ENCODE results near the gene SVBP. TPM values are rescaled to one million over a fixed set of nuclear protein-coding genes. Genes with fewer than 3 reads are reported as not detected.

The SVBP gene
- total RNA-seq, 2 experiments from 2014 or later: 11.8 to 11.9 TPM

GRCh38 chr1:42774928-42775526 lies 42.2 kb downstream of the SVBP start:
- POLR2A ChIA-PET: no interaction called here
- CTCF ChIA-PET: interaction anchor here (0.6 kb wide), 1 partner anchor 856 kb away, joined by 4 read pairs; no protein-coding TSS in a partner anchor

DNA sequence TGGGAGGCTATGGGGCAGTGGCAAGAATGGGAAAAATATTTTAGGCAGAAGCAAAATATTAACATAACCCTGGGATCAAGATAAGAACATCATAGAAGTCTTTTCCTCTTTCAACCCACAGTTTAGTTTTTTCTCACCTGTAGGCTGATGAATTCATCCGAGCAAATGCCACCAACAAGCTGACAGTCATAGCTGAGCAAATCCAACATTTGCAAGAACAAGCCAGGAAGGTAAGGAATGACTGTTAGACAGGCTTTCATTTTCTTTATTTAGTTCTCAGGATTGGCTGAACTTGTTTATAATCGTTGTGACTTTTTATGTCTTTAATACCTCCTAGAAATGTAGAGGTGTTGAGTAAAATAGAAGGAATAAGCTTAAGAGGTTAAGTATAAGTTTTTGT lies 43.8 kb downstream of the SVBP start:
- CTCF ChIA-PET: interaction anchor here (0.7 kb wide), 1 partner anchor 10 kb away, joined by 3 read pairs; no protein-coding TSS in a partner anchor
- POLR2A ChIA-PET: no interaction called here

GRCh38 chr1:42769811-42770210 lies 47.4 kb downstream of the SVBP start:
- ChIA-PET POLR2A (no interaction called here), CTCF (no interaction called here)

DNA sequence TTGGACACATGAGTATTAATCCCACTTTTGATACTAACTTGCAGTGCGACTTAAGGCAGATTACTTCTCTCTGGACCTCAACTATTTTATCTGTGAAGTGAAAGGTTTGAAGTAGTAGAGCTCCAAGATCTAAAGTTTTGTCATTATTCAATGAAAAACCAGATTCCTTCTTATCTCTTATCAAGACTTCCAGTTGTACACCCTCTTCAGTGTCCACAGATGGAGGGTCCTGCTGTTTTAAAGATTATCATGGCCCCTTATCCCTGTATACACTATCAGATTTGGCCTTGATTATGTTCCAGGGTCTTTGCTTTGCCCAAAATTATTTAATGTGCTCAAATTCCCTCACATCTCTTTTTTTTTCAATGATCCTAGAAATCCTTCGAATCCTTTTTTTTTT lies 49.0 kb downstream of the SVBP start:
- ChIA-PET POLR2A (interaction anchor here (0.7 to 1.8 kb wide), 3 partner anchors 14 to 78 kb away, joined by 3 to 15 read pairs (median 4); partner anchors contain the start of gene ZNF691), CTCF (interaction anchor here (1.5 to 2.3 kb wide), 4 partner anchors 9 to 305 kb away, joined by 4 to 7 read pairs (median 5); partner anchors contain the start of gene ZNF691)

GRCh38 chr1:42767510-42768000 lies 49.6 kb downstream of the SVBP start:
- POLR2A ChIA-PET: interaction anchor here (0.6 to 2.1 kb wide), 9 partner anchors 13 to 433 kb away, joined by 3 to 22 read pairs (median 4); partner anchors contain the start of genes PPIH, YBX1 and ZNF691
- CTCF ChIA-PET: interaction anchor here (0.8 to 2.3 kb wide), 9 partner anchors 9 to 306 kb away, joined by 3 to 8 read pairs (median 4); partner anchors contain the start of genes ERMAP, YBX1 and ZNF691

DNA sequence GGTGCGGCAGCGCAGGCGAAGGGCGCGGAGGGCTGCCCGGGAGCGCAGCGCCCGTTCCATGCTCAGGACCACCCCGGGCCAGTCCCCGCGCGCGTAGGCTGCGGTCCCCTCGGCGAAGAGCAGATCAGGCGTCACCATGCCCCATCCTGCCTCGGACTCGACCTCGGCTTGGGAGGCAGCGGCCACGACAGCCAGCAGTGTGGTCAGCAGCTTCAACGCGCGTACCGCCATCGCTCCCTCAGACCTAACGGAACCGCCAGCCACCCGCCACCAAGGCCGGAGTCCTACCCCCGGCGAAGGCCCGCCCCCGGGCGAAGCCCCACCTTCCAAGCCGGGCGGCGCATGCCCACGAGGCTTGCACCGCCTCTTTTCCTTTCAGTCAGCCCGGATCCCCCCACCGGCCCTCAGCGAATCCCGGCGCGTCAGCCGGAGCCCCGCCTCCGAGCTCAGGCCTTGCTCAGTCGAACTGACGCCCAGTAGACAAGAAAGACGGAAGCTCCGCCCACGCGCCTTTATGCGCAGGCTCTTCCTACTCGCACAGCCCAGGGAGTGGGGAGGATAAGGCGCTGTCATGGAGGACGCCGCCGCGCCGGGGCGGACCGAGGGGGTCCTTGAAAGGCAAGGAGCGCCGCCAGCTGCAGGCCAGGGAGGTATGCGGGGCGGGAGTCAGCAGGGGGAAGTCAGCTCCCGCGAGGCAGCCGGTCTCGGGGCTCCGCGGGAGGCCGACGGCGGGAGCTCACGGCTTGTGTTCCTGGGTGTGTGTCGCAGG lies 50.3 kb downstream of the SVBP start, which contains the start of the genes C1orf50 and P3H1:
TSS of gene C1orf50 (plus strand) at position 509 of the 769 bp plus-strand sequence. CDS start at position 572, 63 bp downstream.
TSS of gene P3H1 (minus strand) at position 288 of the 769 bp plus-strand sequence. CDS start at position 231, 57 bp downstream.
- ChIA-PET POLR2A (interaction anchor here (0.5 to 2.1 kb wide), 16 partner anchors 11 to 485 kb away, joined by 3 to 22 read pairs (median 3); partner anchors contain the start of genes PPIH, YBX1 and ZNF691), CTCF (interaction anchor here (0.5 to 2.3 kb wide), 12 partner anchors 8 to 307 kb away, joined by 3 to 8 read pairs (median 4); partner anchors contain the start of genes ERMAP, YBX1 and ZNF691)

DNA sequence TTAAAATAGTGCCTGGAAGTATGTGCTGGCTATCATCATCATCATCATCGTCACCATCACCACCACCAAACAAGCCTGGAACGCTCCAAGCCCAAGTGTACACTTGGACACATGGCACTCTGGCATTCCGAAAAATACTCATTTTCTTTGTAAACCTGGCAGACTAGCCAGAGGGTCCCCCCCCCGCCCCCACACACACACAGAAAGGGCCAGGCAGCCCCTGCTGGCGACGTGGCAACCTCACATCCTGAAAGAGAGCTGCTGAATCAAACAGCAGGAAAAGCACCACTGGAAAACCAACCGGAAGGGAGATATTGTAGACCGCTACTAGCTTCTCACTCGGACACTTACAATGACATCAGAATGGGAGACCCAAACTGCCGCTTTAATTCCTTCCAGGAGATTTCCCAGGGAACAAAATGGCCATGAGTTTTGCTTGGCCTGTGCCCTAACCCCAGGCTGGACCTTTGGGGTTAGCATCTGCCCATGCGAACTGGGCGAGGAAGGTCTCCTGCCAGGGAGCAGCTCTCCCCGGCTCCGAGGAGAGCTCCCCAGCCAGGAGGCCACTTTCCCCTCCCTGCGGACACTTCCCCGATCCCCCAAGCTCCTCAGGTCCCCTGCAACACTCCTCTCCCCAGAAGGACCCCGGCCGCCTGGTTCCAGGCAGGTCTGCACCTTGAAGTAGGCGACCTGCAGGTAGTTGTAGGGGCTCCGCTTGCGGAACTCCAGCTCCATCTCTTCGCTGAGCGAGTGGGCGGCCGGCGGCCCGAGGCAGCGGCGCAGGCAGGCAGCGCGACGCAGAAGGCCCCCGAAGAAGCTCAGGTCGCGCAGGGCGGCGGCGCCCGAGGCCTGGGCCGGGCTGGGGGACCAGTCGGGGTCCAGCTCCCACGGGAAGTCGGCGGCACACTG lies 51.1 kb downstream of the SVBP start:
- CTCF ChIA-PET: interaction anchor here (0.5 to 2.3 kb wide), 11 partner anchors 7 to 189 kb away, joined by 3 to 8 read pairs (median 4); partner anchors contain the start of genes ERMAP, YBX1 and ZNF691
- POLR2A ChIA-PET: interaction anchor here (0.5 to 2.1 kb wide), 18 partner anchors 12 to 484 kb away, joined by 3 to 22 read pairs (median 3); partner anchors contain the start of genes PPIH, YBX1 and ZNF691

- ChIA-PET CTCF (interaction anchor here (1.4 to 2.0 kb wide), 3 partner anchors 82 to 189 kb away, joined by 4 to 8 read pairs (median 5); partner anchors contain the start of gene YBX1), POLR2A (interaction anchor here (0.5 to 2.1 kb wide), 3 partner anchors 82 to 190 kb away, joined by 3 to 22 read pairs (median 3); partner anchors contain the start of gene YBX1)
Measured at GRCh38 chr1:42765269-42765668, 51.9 kb downstream of the SVBP start.

GRCh38 chr1:42762269-42762668 lies 54.9 kb downstream of the SVBP start:
- CTCF ChIA-PET: interaction anchor here (0.5 to 1.9 kb wide), 2 partner anchors 84 to 320 kb away, joined by 3 read pairs; partner anchors contain the start of gene ZNF691

GRCh38 chr1:42761567-42761966 lies 55.6 kb downstream of the SVBP start:
- CTCF ChIA-PET: no interaction called here
- POLR2A ChIA-PET: no interaction called here

More at GRCh38 chr1:42762269-42762668, 54.9 kb downstream of the SVBP start:
- POLR2A ChIA-PET: no interaction called here

DNA sequence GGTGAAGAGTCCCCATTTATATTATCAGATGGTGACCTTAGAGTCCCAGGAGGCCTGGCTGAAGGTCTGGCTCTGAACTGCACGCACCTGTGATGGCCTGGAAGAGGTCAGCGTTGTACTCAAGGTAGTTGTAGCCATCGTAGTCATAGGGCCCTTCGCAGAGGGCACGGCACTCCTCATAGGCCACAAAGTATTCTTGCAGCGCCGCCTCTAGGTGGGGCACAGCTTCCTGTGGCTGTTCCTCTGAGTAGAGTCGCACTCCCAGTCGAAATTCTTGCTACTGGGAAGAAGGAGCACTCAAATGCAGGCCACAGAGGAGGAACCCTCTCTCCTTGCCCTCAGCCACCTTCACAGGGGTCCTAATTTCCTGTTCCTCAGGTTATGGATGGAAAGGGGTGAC lies 58.1 kb downstream of the SVBP start:
- POLR2A ChIA-PET: no interaction called here
- CTCF ChIA-PET: interaction anchor here (1.1 kb wide), 1 partner anchor 8 kb away, joined by 3 read pairs; the partner anchor contains the start of genes C1orf50 and P3H1

- ChIA-PET POLR2A (no interaction called here), CTCF (interaction anchor here (1.1 kb wide), 1 partner anchor 8 kb away, joined by 3 read pairs; the partner anchor contains the start of genes C1orf50 and P3H1)
Measured at GRCh38 chr1:42758641-42759040, 58.6 kb downstream of the SVBP start.

DNA sequence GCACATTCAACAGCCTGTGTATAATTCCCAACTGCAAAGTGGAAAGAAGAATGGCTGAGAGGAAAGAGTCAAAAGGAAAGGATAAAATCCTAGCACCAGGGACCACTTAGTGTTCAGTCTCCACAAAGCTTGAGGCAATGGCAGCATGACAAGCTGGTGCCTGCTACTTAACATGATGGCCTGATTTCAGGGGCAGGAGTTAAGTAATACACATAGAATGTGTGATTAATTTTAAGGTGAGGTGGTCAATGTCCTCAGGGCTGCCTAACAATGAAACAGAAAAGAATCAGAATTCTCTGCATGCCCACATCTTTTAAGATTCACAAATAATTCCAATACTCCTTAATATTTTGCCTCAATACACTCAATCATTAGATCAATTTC lies 59.3 kb downstream of the SVBP start:
- CTCF ChIA-PET: interaction anchor here (0.8 kb wide), 2 partner anchors 8 to 181 kb away, joined by 3 read pairs; no protein-coding TSS in a partner anchor
- POLR2A ChIA-PET: no interaction called here

Other genes with a start within 250 kb of the SVBP start
- gene PPIH, start 159.0 kb downstream of the SVBP start, total RNA-seq: 100 to 1,000 TPM; 109 to 120 TPM
- gene YBX1, start 135.0 kb downstream of the SVBP start, total RNA-seq: 1,000 to 10,000 TPM; 1,420 to 1,437 TPM
- gene CLDN19, start 77.2 kb downstream of the SVBP start, total RNA-seq: not detected
- gene P3H1, start 50.4 kb downstream of the SVBP start, total RNA-seq: 10 to 100 TPM; 31.5 to 35.5 TPM
- 1 to 10 TPM; 5.9 to 6.9 TPM for gene C1orf50, start 50.1 kb downstream of the SVBP start, total RNA-seq
- gene TMEM269, start 32.4 kb downstream of the SVBP start, total RNA-seq: under 1 TPM in 1 of 2 experiments, not detected in 1; 0.13 TPM
- gene ERMAP, start 275 bp downstream of the SVBP start, total RNA-seq: 1 to 10 TPM; 2.5 to 3.0 TPM
- gene ZNF691, start 29.2 kb upstream of the SVBP start, total RNA-seq: 10 to 100 TPM; 12.0 to 12.2 TPM
- 100 to 1,000 TPM; 168 to 170 TPM for gene SLC2A1, start 141.5 kb upstream of the SVBP start, total RNA-seq

All from activated CD8-positive, alpha-beta memory T cell treated with anti-CD3 and anti-CD28 coated beads for 36 hours (primary cell).